C4-2B (cell line): ENCODE measurements around the gene MICAL3.

Source experiments
- ZFX ChIP-seq: fragments of 450-650 bp; IDR thresholded peaks from 2 replicates; pipeline ENCODE4 v1.6.1; 2017
- TF ChIP-seq, protein P1 (sequence below): fragments of 450-650 bp; conservative IDR thresholded peaks from 2 replicates; pipeline ENCODE4 v1.5.1; 2017; ENCODE audit warnings: mild to moderate bottlenecking

DNA sequence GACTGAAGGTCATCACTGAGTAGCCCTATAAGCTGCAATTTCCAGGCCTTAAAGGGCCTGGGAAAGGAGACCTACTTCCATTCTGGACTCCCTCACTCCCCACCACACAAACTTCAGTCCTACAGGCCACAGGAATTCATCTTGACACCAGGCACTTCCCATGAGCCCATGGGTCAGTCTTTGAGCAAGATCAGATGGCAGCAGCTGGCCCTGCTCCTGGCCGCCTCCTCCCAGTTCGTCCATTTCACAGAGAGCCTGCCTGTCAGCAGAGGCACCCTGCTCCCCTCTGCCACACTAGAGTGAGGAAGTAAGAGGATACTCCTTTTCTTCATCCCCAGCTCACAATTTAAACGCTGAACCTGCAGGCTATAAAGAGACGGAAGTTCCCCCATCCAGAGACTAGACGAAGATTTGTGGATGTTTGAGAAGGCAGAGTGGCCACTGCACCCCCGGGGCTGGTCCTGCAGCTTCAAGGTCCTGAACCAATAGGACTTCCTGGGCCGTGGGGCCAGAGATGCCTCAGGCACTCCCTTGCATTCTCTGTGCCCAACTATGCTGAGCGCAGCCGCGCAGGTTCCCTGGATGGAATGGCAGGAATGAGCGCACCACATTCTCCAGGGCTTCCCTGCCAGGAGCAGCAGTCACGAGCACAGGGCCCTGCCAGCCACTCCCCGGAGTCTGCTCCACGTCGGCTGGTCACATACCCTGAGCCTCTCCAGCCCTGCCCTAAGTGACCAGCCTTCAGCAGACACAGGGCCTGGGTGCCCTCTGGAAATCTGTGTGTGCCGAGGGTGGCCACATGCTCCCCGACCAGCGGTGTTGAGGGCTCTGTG, 216.6 kb downstream of the MICAL3 start:
- TF ChIP-seq, protein P1, sequence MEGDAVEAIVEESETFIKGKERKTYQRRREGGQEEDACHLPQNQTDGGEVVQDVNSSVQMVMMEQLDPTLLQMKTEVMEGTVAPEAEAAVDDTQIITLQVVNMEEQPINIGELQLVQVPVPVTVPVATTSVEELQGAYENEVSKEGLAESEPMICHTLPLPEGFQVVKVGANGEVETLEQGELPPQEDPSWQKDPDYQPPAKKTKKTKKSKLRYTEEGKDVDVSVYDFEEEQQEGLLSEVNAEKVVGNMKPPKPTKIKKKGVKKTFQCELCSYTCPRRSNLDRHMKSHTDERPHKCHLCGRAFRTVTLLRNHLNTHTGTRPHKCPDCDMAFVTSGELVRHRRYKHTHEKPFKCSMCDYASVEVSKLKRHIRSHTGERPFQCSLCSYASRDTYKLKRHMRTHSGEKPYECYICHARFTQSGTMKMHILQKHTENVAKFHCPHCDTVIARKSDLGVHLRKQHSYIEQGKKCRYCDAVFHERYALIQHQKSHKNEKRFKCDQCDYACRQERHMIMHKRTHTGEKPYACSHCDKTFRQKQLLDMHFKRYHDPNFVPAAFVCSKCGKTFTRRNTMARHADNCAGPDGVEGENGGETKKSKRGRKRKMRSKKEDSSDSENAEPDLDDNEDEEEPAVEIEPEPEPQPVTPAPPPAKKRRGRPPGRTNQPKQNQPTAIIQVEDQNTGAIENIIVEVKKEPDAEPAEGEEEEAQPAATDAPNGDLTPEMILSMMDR, result no peak
- no peak for TF ChIP-seq ZFX
